Thymus (tissue), 11 donors: ENCODE data around the gene TPST2. TPM values are rescaled to one million over a fixed set of nuclear protein-coding genes. Genes with fewer than 3 reads are reported as not detected.
"Not testable (repeated sequence)": the region's sequence is repeated elsewhere in the genome, so short reads cannot be mapped to it uniquely, and the experiment has no call there.

Experiments used
- DNase-seq, 9 donors: peaks; one replicate each; pipeline ENCODE4 v3.0.0-alpha.2; 2013; ENCODE audit warnings: low spot score in 9 of 9, low read depth in 6 of 9, missing footprints in 1 of 9
- H3K27ac ChIP-seq, 2 donors: one replicate each; pipeline ENCODE4 v1.5.1; 2013; ENCODE audit warnings: control low read depth in 1 of 2, low read depth in 1 of 2, low read length in 1 of 2, mild to moderate bottlenecking in 1 of 2, moderate library complexity in 1 of 2
- H3K27me3 ChIP-seq, 2 donors: one replicate each; pipeline ENCODE4 v1.5.1; 2013; ENCODE audit warnings: low read length in 1 of 2; ENCODE audit not compliant: control insufficient read depth in 2 of 2, insufficient read depth in 1 of 2
- H3K36me3 ChIP-seq, 2 donors: one replicate each; pipeline ENCODE4 v1.5.1; 2013; ENCODE audit warnings: low read length in 1 of 2, mild to moderate bottlenecking in 1 of 2, moderate library complexity in 1 of 2; ENCODE audit not compliant: control insufficient read depth in 2 of 2, insufficient read depth in 2 of 2
- H3K4me1 ChIP-seq, 2 donors: one replicate each; pipeline ENCODE4 v1.5.1; 2013; ENCODE audit warnings: low read length in 2 of 2; ENCODE audit not compliant: control insufficient read depth in 2 of 2, insufficient read depth in 2 of 2
- H3K4me3 ChIP-seq, 2 donors: one replicate each; pipeline ENCODE4 v1.5.1; 2013; ENCODE audit warnings: low read length in 2 of 2, control low read depth in 1 of 2, mild to moderate bottlenecking in 1 of 2
- H3K9me3 ChIP-seq, 2 donors: one replicate each; pipeline ENCODE4 v1.5.1; 2013; ENCODE audit warnings: low read length in 1 of 2, mild to moderate bottlenecking in 1 of 2; ENCODE audit not compliant: control insufficient read depth in 2 of 2, insufficient read depth in 1 of 2
- WGBS: extraction: QIAGEN DNeasy Blood & Tissue Kit; methylation state at CpG from one replicate; pipeline ENCODE4 v1.1.7; 2013; 5-methylcytosine and 5-hydroxymethylcytosine counted together
- polyA plus RNA-seq: library from polyadenylated mRNA; stranded (reverse); fragments of 200-250 nt; gene quantifications from one replicate; pipeline ENCODE4 v1.2.3, GENCODE V29; 2013
- total RNA-seq: library from RNA; stranded (reverse); fragments of 120-200 nt; gene quantifications from one replicate; pipeline ENCODE4 v1.2.4, GENCODE V29; 2013
- donor health status: healthy.

Gene TPST2
- total and polyA plus RNA-seq, 2 donors, result 17.0 to 20.3 TPM

DNA sequence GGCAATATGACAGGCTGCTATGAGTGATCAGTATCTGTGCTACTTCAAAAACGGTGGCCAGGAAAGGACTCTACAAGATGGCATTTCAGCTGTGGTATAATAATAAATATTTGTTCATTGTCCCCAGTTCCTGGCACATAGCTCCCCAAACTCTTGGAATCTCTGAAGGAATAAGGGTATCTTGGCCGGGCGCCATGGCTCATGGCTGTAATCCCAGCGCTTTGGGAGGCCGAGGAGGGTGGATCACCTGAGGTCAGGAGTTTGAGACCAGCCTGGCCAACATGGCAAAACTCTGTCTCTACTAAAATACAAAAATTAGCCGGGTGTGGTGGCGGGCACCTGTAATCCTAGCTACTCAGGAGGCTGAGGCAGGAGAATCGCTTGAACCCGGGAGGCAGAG lies 61.4 kb downstream of the TPST2 start:
- not testable (repeated sequence) for H3K4me1 ChIP-seq, H3K4me3 ChIP-seq, H3K9me3 ChIP-seq, H3K27me3 ChIP-seq, H3K27ac ChIP-seq, DNase-seq
- H3K36me3 ChIP-seq, result peaks cover 31 to 33% of the 10 kb centered on the region in 2 donors
- WGBS, result 91% methylated on average over 9 of the region's 9 CpGs

- no peaks in the 10 kb centered on the region for H3K27me3 ChIP-seq
- H3K27ac ChIP-seq, result no peak overlapping the region
- no peak overlapping the region for H3K4me3 ChIP-seq
- H3K4me1 ChIP-seq, result no peaks in the 10 kb centered on the region
- WGBS, result 90% methylated on average over 15 of the region's 15 CpGs
- peaks cover 31 to 32% of the 10 kb centered on the region in 2 donors for H3K36me3 ChIP-seq
- no peak for DNase-seq
- H3K9me3 ChIP-seq, result no peaks in the 10 kb centered on the region
These were observed 62.1 kb downstream of the TPST2 start for GRCh38 chr22:26527574-26528465.

DNA sequence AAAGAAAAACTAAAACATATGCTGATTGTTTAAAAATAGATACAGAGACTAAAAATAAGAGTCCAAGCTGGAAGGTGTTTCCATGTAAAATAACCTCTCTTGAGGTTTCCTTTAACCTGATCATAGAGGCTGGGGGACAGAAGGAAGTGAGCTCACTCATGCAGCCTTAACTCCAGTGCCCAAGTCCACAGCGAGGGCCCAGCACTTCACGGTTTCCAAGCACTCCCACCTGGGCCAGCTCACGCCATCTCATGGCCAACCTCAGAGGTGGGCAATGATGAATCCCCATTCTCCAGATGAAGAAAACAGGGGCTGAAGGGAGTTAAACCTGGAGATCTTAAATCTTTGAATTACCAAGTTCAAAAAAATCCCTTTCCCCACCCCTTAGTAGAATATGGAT lies 62.8 kb downstream of the TPST2 start:
- Histone ChIP-seq H3K9me3 (no peaks in the 10 kb centered on the region), H3K4me3 (no peak overlapping the region), H3K27ac (no peak overlapping the region), H3K4me1 (no peaks in the 10 kb centered on the region), H3K36me3 (peaks cover 30 to 31% of the 10 kb centered on the region in 2 donors), H3K27me3 (no peaks in the 10 kb centered on the region)
- DNase-seq, result no peak
- WGBS, result 86% methylated on average over 3 of the region's 3 CpGs

- Histone ChIP-seq H3K27me3 (no peaks in the 10 kb centered on the region), H3K4me3 (no peak overlapping the region), H3K9me3 (no peaks in the 10 kb centered on the region), H3K27ac (no peak overlapping the region), H3K36me3 (peaks cover 23 to 26% of the 10 kb centered on the region in 2 donors), H3K4me1 (no peaks in the 10 kb centered on the region)
- 96% methylated on average over 7 of the region's 7 CpGs for WGBS
- DNase-seq, result no peak
These were observed 63.9 kb downstream of the TPST2 start for GRCh38 chr22:26525946-26526564.

GRCh38 chr22:26524870-26525269 lies 65.1 kb downstream of the TPST2 start:
- no peak for DNase-seq
- Histone ChIP-seq H3K4me3 (no peak overlapping the region), H3K27me3 (no peaks in the 10 kb centered on the region), H3K4me1 (no peaks in the 10 kb centered on the region), H3K27ac (no peak overlapping the region), H3K9me3 (no peaks in the 10 kb centered on the region), H3K36me3 (peaks cover 23 to 26% of the 10 kb centered on the region in 2 donors)
- WGBS, result 97% methylated on average over 4 of the region's 4 CpGs

- H3K36me3 ChIP-seq, result peaks cover 12 to 21% of the 10 kb centered on the region in 2 donors
- H3K27ac ChIP-seq, result no peak overlapping the region
- no peaks in the 10 kb centered on the region for H3K9me3 ChIP-seq
- over 99% methylated on average over 4 of the region's 4 CpGs for WGBS
- no peak for DNase-seq
- H3K4me1 ChIP-seq, result no peaks in the 10 kb centered on the region
- no peaks in the 10 kb centered on the region for H3K27me3 ChIP-seq
- no peak overlapping the region for H3K4me3 ChIP-seq
These were observed 67.3 kb downstream of the TPST2 start for GRCh38 chr22:26522592-26522991.

GRCh38 chr22:26522012-26522411 lies 67.9 kb downstream of the TPST2 start:
- Histone ChIP-seq H3K4me1 (no peaks in the 10 kb centered on the region), H3K9me3 (no peaks in the 10 kb centered on the region), H3K4me3 (no peak overlapping the region), H3K36me3 (peaks cover 8 to 17% of the 10 kb centered on the region in 2 donors), H3K27ac (no peak overlapping the region), H3K27me3 (no peaks in the 10 kb centered on the region)
- no peak for DNase-seq
- over 99% methylated on average over 2 of the region's 2 CpGs for WGBS

DNA sequence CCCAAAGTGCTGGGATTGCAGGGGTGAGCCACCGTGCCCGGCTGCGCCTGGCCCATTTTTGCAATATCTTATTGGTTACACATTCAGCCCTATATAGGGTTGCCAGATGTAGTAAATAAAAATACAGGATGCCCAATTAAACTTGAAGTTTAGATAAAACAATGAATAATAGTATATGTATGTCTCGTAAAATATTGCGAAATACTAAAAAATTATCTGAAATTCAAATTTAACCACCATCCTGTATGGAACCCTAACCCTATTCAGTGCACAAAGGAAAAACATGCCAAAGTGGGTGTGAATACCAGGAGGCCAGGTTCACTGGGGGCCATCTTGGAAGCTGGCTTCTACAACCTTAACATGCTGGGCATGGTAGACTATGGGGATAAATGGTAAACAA lies 72.5 kb downstream of the TPST2 start:
- Histone ChIP-seq H3K4me3 (no peak overlapping the region), H3K9me3 (no peaks in the 10 kb centered on the region), H3K27ac (no peak overlapping the region), H3K36me3 (no peaks in the 10 kb centered on the region), H3K27me3 (no peaks in the 10 kb centered on the region), H3K4me1 (peaks cover 6 to 7% of the 10 kb centered on the region in 2 donors)
- DNase-seq, result no peak
- 98% methylated on average over 5 of the region's 5 CpGs for WGBS

- Histone ChIP-seq H3K27me3 (no peaks in the 10 kb centered on the region), H3K4me3 (no peak overlapping the region), H3K27ac (no peak overlapping the region), H3K9me3 (no peaks in the 10 kb centered on the region), H3K4me1 (peaks cover 7 to 8% of the 10 kb centered on the region in 2 donors), H3K36me3 (no peaks in the 10 kb centered on the region)
- no peak for DNase-seq
- 95% methylated on average over 1 of the region's 1 CpG for WGBS
These were observed 73.4 kb downstream of the TPST2 start for GRCh38 chr22:26516503-26516902.
